GM19025 (cell line): ENCODE results near the gene CDK5RAP1.

Source experiments
- ATAC-seq: cut with Tn5 transposase; IDR thresholded peaks from one replicate; pipeline ENCODE4 v1.9.1; 2021; ENCODE audit warnings: mild to moderate bottlenecking, low read depth, moderate library complexity; ENCODE audit not compliant: unreplicated experiment

Gene CDK5RAP1

GRCh38 chr20:33337119-33337518 is 64.2 kb downstream of the CDK5RAP1 start:
- no peak for ATAC-seq

- no peak for ATAC-seq
These were observed 64.9 kb downstream of the CDK5RAP1 start for GRCh38 chr20:33336375-33336774.

- ATAC-seq, result no peak
These were observed 67.2 kb downstream of the CDK5RAP1 start for GRCh38 chr20:33334111-33334510.

- ATAC-seq, result no peak
These were observed 67.7 kb downstream of the CDK5RAP1 start for GRCh38 chr20:33333616-33334015.

- ATAC-seq, result no peak
These were observed 68.3 kb downstream of the CDK5RAP1 start for GRCh38 chr20:33332905-33333456.

- ATAC-seq, result no peak
These were observed 72.9 kb downstream of the CDK5RAP1 start for GRCh38 chr20:33328157-33329137.

- ATAC-seq, result no peak
These were observed 76.0 kb downstream of the CDK5RAP1 start for GRCh38 chr20:33325350-33325749.

- no peak for ATAC-seq
These were observed 78.1 kb downstream of the CDK5RAP1 start for GRCh38 chr20:33323236-33323635.

GRCh38 chr20:33322456-33322855 is 78.9 kb downstream of the CDK5RAP1 start:
- ATAC-seq, result no peak

- ATAC-seq, result no peak
These were observed 81.3 kb downstream of the CDK5RAP1 start for GRCh38 chr20:33320006-33320405.

GRCh38 chr20:33318096-33318429 is 83.3 kb downstream of the CDK5RAP1 start:
- ATAC-seq, result no peak

GRCh38 chr20:33317424-33318095 is 83.8 kb downstream of the CDK5RAP1 start:
- ATAC-seq, result no peak

GRCh38 chr20:33316958-33317357 is 84.4 kb downstream of the CDK5RAP1 start:
- no peak for ATAC-seq

GRCh38 chr20:33316343-33316742 is 85.0 kb downstream of the CDK5RAP1 start:
- no peak for ATAC-seq

GRCh38 chr20:33313686-33314314 is 87.5 kb downstream of the CDK5RAP1 start:
- no peak for ATAC-seq

- no peak for ATAC-seq
These were observed 88.7 kb downstream of the CDK5RAP1 start for GRCh38 chr20:33312583-33312982.

GRCh38 chr20:33311996-33312395 is 89.3 kb downstream of the CDK5RAP1 start:
- no peak for ATAC-seq

- ATAC-seq, result no peak
These were observed 90.3 kb downstream of the CDK5RAP1 start for GRCh38 chr20:33311011-33311410.

GRCh38 chr20:33310327-33310899 is 90.9 kb downstream of the CDK5RAP1 start:
- no peak for ATAC-seq

- no peak for ATAC-seq
These were observed 91.7 kb downstream of the CDK5RAP1 start for GRCh38 chr20:33309631-33310030.
